Stimulated activated CD8-positive, alpha-beta memory T cell treated with anti-CD3 and anti-CD28 coated beads, Interleukin-4, amount 100 ng/mL, for 24 hours (primary cell): Measurements from ENCODE around the gene NF1.
"Not testable (repeated sequence)": the region's sequence is repeated elsewhere in the genome, so short reads cannot be mapped to it uniquely, and the experiment has no call there.

Source experiments
- DNase-seq: peaks from one replicate; pipeline ENCODE4 v3.0.0-alpha.2; 2020; ENCODE audit warnings: low read depth

NF1 gene

DNA sequence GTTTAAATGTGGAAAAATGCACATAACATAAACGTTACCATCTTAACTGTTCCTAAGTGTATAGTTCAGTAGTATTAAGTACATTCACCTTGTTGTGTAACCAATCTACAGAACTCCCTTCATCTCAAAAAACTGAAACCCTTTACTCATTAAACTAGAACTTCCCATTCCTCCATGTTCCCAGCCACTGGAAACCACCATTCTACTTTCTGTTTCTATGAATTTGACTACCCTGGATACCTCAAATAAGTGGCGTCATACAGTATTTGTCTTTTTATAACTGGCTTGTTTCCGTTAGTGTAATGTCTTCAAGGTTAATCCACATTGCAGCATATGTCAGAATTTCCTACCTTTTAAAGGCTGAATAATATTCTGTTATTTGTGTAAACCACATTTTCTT is 38.2 kb downstream of the NF1 start:
- DNase-seq: no peak

DNA sequence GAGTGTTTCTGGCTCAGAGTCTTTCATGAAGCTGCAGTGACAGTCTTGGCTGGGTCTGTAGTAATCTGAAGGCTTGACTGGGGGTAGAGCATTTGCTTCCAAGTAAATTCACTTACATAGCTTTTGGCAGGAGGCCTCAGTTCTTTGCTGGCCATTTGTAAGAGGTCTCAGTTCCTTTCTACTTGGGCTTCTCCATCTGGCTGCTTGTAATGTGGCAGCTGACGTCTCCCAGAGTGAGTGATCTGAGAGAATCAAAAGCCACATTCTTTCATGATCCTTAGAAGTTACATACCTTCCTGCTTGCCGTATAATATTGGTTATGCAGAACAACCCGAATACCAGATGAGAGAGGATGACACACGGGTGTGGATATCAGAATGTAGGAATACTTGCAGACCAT is 39.8 kb downstream of the NF1 start:
- no peak for DNase-seq

DNA sequence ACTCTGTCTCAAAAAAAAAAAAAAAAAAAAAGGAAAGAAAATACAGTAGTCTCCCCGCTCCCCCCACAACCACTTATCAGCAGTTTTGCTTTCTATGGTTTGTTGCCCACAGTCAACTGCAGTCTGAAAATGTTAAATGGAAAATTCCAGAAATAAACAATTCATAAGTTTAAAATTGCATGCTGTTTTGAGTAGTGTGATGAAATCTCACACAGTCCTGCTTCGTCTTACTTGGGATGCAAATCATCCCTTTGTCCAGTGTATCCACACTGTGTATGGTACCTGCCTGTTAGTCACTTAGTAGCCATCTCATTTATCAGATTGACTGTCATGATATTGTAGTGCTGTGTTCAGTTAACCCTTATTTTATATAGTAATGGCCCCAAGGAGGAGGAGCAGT is 41.5 kb downstream of the NF1 start:
- no peak for DNase-seq

DNA sequence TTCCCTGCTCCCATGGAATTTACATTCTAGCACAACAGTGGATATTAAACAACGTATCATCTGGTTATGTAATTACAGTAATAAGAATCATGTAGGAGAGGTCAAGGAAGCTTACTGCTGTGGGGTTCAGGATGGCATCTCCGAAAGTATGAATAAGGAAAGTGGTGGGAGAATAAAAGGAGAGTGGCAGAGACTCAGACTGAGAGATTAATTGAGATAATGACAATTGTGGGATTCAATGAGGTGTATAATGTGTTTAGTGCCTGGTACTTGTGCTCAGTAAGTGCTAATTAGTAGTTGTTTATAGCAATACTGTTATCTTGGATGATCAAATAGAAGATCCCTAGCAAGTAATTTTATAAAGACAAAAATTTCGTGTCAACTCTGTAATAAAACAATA is 45.3 kb downstream of the NF1 start:
- DNase-seq: no peak

DNA sequence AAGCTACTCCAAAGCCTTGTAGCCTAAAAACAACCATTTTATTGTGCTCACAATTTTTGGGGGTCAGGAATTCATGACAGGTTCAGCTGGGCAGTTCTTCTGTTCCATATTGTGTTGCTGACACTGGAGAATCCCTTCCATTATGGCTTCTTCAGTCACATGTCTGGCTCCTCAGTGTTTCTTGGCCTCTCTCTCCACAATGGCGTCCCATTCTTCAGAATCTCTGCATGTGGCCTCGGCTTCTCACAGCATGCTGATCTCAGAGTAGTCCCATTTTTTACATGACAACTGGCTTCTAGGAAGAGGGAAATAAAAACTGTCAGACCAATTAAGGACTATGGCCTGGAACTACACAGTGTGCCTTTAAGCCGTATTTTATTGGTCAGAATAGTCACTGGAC is 49.7 kb downstream of the NF1 start:
- DNase-seq: no peak

DNA sequence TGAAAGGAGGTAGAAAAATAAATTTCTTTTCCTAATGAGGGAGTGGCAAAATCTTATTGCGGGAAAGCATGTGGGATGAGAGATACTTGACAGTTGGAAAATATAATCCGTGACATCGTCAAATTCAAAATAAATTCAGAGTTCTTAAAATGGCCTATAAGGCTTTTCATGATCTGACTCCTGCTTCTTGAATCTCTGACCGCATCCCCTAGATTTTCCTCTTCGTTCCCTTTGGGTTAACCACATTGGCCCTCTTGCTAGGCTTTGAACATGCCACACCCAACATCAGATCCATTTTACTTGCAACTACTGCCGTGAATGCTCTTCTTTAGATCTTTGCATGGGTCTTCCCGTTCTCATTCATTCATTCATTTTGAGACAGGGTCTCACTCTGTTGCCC is 50.1 kb downstream of the NF1 start:
- no peak for DNase-seq

DNA sequence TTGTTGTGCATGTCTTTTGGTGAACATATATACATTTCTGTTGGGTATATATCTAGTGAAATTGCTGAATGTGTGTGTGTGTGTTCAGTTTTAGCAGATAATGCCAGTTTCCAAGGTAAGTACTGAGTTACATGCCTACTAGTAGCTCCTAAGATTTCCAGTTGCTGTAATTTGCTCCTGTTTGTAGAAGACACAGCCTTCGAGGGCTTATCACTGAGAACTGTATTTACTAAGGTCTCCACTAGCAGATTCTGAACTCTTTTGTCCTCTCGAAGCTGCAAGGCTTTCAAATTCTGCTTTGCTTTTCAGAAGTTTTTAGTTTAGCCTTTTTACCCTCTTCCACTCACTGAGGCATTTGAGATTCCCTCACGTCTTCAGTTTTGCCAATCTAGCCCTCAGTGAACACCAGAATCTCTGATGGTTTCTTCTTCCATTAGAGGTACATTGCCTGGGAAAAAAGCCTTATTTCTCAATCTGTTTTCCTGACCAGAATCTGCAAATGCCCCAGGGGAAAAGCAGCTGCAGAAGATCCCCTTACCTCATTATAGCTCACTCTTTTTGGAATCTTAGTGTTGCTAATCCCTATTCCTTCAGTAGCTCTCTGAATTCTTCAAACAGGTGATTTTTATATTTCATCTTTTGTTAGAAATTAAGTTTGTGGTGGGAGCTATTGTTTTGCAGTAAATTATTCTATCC is 52.9 kb downstream of the NF1 start:
- DNase-seq: no peak

DNA sequence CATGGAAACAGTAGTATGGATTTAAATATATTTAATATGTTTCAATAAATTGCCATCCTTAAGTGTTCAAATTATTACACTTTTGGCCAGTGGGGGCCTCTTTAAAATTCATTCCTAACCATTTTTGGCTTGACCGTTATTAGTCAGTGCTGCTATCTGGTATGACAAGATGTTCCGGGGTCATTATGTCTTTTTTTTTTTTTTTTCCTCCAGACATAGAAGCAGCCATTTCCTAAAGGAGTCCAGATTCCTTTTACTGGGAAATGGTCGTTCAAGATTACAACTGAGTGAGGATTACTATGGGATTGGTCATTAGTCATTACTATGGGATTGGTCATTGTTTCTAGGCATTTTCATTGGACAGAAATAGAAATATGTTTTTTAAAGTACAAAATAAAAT is 53.4 kb downstream of the NF1 start:
- DNase-seq: no peak

DNA sequence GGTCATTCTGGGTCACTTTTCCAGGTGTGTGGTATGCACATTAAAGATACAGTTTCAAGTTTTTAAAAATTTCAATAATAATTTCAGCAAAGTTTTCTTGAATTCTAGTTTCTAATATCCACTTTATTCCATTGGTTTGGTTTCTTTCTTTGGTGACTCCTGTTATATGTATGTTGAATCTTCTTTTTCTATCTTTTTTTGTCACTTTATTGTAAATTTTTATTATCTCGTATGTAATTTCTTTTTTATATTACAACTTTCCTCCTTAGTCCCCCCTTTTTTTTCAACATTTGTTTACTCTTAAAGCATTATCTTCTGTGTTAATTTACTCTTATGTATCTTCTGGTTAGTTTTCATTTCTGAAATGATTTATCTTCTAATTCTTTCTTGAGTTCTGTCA is 57.5 kb downstream of the NF1 start:
- DNase-seq: no peak

DNA sequence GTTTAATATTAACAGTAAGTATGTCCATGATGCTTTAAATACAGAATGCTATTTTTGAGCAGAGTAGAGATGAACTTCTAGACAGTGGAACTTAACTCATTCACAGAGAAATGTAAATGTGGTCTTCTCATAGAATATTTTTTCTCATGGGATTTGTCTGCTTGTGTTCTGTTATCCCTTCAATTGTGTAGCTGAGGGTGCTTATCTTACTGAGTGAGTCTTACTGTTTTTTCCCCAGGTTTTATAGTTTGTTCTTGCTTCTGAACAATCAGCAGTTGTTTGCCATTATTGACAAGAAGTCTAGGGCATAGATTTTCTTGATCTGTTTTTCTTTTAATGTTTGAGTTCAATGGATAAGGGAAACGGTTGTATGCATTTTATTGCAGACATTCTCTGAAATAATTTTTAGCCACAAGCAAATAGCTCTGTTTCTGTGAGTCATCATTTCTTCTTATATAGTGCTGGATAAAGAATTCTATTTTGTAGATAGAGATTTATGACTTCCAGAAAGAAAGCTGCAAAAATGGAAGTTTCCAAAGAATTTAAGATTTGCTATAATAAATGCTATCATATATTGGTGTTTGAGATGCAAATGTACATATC is 60.5 kb downstream of the NF1 start:
- DNase-seq: no peak

DNA sequence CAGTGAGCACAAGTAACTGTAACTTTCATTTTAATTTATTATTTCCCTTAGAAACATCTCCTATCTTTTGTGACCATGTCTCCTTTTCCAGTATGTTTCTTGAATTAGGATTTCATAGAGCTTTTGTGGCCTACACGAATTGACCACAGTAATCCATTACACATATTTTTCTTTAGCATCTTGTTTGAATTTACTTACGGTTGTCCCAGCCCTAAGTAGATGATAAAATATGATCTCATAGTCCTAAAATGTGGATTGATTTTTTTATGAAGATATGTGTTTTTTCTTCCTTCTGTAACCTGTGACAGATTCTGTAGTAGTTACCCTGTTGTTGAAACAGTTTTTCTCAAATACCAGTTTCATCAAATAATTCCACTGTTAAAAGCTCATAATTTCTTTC is 61.5 kb downstream of the NF1 start:
- DNase-seq: no peak

DNA sequence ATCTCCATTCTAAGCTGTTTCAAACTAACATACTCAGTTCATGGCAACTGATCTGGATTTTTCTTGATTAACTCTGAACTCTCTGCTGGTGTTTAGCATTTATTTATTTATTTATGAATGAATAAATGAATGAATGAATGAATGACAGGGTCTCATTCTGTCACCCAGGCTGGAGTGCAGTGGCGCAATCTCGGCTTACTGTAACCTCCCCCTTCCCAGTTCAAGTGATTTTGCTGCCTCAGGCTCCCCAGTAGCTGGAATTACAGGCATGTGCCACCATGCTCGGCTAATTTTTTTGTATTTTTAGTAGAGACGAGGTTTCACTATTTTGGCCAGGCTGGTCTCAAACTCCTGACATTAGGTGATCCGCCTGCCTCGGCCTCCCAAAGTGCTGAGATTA is 62.1 kb downstream of the NF1 start:
- DNase-seq: not testable (repeated sequence)

DNA sequence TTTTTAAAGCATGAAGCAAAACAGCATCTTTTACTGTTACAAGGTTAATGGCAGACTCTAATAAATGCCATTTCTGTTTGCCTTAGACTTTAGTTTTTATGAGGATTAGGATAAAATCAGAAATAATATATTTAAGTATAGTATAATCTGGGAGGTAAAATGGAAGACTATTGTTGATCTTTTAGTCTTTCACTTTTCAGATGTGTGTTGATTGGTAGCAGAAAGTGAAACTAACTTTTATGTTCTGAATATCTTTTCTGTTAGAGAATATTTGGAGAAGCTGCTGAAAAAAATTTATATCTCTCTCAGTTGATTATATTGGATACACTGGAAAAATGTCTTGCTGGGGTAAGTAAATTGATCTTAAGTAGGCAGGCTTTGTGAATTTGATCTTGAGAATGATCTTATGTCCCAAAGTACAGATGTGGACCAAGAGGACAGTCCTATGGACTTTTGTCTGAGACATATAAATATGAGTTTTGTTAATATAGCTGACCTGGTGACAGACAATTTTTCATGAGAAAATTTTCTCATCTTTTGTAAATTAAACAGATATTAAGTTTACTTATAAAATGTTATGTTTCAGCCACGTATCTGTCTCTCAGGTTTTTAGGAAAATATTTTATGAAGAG is 64.1 kb downstream of the NF1 start:
- no peak for DNase-seq

DNA sequence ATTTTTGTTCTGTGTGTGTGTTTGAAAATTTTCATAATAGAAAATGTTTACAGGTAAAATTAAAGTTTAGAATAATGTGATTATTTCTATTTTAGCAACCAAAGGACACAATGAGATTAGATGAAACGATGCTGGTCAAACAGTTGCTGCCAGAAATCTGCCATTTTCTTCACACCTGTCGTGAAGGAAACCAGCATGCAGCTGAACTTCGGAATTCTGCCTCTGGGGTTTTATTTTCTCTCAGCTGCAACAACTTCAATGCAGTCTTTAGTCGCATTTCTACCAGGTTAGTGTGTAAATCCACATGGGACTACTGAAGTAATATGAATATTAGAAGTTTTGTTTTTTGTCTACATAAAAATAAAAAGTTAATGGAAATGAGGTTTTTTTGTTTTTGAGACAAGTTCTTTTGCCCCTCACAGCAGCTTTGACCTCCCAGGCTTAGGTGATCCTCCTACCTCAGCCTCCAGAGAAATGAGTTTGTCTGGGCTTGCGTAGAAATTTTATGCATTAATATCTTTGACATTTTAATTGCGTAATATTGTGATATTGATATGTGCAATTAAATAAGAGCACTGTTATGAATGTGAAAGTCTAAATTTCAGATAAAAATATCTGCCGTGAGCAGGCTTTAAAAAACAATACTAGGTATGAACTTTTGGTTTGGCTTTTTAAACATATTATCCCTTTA is 68.5 kb downstream of the NF1 start:
- no peak for DNase-seq

DNA sequence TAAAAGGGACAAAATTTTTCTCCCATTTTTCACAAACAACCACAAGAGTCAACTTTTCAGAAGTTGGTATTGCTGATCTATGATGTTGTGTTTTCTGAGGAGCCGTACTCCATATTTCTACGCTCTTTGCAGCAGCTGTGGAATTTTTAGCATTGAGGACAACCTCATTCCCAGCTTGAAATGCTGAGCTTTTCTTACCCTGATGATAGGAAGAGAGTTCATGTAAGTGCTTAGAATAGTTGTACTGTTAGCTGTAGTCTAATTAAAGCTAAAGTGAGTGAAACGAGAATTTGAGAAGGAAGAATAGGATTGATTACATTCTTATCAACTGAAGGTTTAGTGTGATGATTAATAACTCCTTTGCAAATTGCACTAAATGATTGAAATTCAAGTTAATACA is 72.3 kb downstream of the NF1 start:
- no peak for DNase-seq

DNA sequence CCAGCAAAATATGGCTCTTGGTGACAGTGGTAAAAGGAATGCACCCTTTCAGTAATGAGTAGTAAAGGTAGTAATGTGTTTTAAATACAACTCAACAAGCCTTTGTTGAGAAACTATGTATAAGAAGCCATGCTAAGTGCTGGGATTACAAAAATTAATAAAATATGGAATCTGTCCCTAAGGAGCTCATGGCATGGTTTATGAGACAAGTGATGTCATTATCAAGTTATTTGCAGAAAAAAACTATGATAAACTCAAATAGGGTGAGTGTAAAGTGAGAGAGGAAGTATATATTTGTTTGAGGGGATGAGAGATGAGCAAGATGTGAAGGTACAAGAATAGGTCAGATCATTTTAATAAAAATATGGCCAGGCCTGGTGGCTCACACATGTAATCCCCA is 76.9 kb downstream of the NF1 start:
- DNase-seq: no peak

DNA sequence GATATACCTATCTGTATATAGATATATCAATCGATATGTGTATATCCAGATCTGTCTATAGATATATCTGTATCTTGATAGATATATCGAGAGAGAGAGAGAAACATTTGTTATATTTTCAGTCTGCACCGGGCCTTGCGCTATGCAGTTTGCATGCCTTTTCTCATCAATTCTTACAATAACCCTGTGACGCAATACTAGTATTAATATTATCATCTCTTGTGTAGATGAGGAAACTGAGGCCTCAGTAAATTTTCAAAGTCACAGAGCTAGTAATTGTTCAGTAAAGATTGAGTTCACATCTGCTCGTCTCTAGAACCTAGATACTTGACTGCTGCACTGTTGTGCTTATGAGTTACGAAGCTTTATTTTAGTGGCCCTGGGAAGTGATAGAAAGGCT is 77.6 kb downstream of the NF1 start:
- DNase-seq: no peak

DNA sequence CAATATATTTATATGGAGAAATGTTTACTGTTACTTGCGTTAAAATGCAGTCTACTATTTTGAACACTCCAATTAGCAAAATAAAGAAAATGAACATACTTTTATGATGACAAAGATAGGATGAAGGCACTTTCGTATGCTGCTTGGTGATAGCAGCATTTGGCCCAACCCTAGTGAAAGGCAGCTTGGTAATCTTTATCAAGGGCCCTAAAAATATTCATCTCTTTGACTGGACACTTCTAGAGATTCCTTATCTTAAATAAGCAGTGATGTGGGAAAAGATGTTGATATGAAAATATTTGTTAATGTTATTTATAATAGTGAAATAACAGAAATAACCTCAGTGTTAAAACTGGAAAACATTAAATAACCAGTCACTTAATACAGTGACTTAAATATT is 79.4 kb downstream of the NF1 start:
- DNase-seq: no peak

DNA sequence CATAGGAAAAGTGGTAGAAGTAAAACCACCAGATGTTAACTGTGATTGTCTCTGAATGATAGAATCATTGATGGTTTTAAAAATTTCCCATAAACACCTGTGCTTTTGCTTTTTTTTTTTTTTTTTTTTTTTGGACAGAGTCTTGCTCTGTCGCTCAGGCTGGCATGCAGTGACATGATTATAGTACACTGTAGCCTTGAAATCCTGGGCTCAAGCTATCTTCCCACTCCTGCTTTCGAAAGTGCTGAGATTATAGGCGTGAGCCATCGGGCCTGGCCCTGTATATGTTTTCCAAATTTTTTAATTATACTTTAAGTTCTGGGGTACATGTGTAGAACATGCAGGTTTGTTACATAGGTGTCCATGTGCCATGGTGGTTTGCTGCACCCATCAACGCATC is 80.5 kb downstream of the NF1 start:
- DNase-seq: no peak

DNA sequence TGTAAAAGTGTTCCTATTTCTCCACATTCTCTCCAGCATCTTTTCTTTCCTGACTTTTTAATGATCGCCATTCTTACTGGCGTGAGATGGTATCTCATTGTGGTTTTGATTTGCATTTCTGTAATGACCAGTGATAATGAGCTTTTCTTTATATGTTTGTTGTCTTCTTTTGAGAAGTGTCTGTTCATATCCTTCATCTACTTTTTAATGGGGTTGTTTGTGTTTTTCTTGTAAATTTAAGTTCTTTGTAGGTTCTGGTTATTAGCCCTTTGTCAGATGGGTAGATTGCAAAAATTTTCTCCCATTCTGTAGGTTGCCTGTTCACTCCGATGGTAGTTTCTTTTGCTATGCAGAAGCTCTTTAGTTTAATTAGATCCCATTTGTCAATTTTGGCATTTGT is 81.4 kb downstream of the NF1 start:
- not testable (repeated sequence) for DNase-seq

DNA sequence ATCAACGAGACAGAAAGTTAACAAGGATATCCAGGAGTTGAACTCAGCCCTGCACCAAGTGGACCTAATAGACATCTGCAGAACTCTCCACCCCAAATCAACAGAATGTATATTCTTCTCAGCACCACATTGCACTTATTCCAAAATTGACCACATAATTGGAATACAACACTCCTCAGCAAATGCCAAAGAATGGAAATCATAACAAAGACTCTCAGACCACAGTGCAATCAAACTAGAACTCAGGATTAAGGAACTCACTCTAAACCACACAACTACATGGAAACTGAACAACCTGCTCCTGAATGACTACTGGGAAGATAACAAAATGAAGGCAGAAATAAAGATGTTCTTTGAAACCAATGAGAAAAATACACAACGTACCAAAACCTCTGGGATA is 84.2 kb downstream of the NF1 start:
- DNase-seq: not testable (repeated sequence)

DNA sequence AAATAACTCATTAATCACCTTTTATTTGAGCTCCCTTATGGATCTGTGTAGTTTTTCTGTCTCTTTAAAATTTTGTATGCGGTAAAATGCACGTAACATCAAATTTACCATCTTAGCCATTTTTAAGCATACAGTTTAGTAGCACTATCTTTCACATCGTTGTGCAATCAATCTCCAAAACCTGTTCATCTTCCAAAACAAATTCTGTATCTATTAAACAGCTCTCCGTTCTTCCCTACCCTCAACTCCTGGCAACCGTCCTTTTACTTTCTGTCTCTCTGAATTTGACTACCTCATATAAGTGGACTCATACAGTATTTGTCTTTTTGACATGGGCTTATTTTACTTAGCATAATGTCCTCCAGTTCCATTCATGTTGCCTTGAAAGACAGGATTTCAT is 100.5 kb downstream of the NF1 start:
- no peak for DNase-seq

DNA sequence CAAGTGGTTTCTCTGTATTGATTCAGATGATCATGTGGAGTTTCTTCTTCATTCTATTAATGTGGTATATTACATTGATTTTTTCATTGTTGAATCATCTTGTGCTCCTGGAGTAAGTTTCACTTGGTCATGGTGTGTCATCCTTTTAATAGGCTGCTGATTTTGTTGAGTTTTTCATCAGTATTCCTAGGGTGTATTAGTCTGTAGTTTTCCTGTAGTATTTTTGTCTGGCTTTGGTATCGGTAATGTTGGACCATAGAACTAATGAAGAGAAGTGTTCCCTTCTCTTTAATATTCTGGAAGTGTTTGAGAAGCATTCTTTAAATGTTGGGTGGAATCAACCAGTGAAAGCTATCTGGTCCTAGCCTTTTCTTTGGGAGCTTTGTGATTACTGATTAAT is 103.2 kb downstream of the NF1 start:
- no peak for DNase-seq
